ENCODE measurements around the gene KLF17. TPM values are rescaled to one million over a fixed set of nuclear protein-coding genes. Genes with fewer than 3 reads are reported as not detected.

Gene KLF17
- total and polyA plus RNA-seq, 2 of the 8 experiments (the other 6 are each of a cell fraction or from before 2014, with no cell fraction given): not detected

- H4K91ac ChIP-seq (replicated peaks; ENCODE audit: insufficient read length, low read length): no peak overlapping the region
- WGBS, 2 experiments (ENCODE audit: extremely low coverage in 1 of 2, insufficient coverage in 1 of 2, insufficient read length in 1 of 2, insufficient replicate concordance in 2 of 2, low coverage in 1 of 2, low lambda C conversion rate in 2 of 2, missing lambda C conversion rate in 1 of 2): 50% methylated on average over 1 of the region's 2 CpGs; no CpG with 5 or more reads in 1 of the 2 experiments
- no peak overlapping the region for H3K14ac ChIP-seq (ENCODE audit: insufficient read length)
- no peak overlapping the region for H3K18ac ChIP-seq (ENCODE audit: extremely low read depth, low read length)
- H3K27ac ChIP-seq (ENCODE audit: low read depth, low read length): no peak overlapping the region
- no peak overlapping the region for H3K56ac ChIP-seq (replicated peaks; ENCODE audit: insufficient read length, low read depth, low read length)
- no peak overlapping the region for H3K4me2 ChIP-seq (ENCODE audit: insufficient read depth in 1 of 2, low read depth in 2 of 2, low read length in 2 of 2)
- H3K79me2 ChIP-seq (ENCODE audit: control insufficient read depth in 1 of 2, insufficient read depth in 2 of 2, low read length in 2 of 2): no peaks in the 10 kb centered on the region
- no peak overlapping the region for H2AK5ac ChIP-seq (ENCODE audit: low read depth, low read length)
- no peak overlapping the region for H2AFZ ChIP-seq (ENCODE audit: low read length)
- H2BK15ac ChIP-seq (ENCODE audit: low read length): no peak overlapping the region
- no peak overlapping the region for H2BK120ac ChIP-seq (replicated peaks; ENCODE audit: low read depth, low read length)
- H2BK20ac ChIP-seq (ENCODE audit: low read length): no peak overlapping the region
- H3K9ac ChIP-seq (replicated peaks in 1 of 4; ENCODE audit: extremely low read depth in 1 of 4, low read depth in 3 of 4, low read length in 3 of 4): no peak overlapping the region
- H2BK12ac ChIP-seq (ENCODE audit: low read depth, low read length): no peak overlapping the region
- H3K36me3 ChIP-seq (ENCODE audit: control insufficient read depth in 2 of 4, insufficient read depth in 4 of 4, low read length in 3 of 4): no peaks in the 10 kb centered on the region
- POLR2A ChIA-PET (ENCODE audit: partially characterized antibody): interaction anchor here (1.2 kb wide), 1 partner anchor 46 kb away, joined by 3 read pairs; the partner anchor contains the start of gene SLC6A9
- H2BK5ac ChIP-seq (ENCODE audit: low read depth, low read length): no peak overlapping the region
- H3K9me3 ChIP-seq (ENCODE audit: insufficient read depth in 2 of 2, low read depth in 1 of 2, low read length in 1 of 2): no peaks in the 10 kb centered on the region
- H3K23me2 ChIP-seq (ENCODE audit: low read depth, low read length): no peaks in the 10 kb centered on the region
- FAIRE-seq (no peak), DNase-seq (ENCODE audit: low read depth in 1 of 2, low spot score in 2 of 2) (no peak)
- no peaks in the 10 kb centered on the region for H3K27me3 ChIP-seq (replicated peaks in 1 of 4; ENCODE audit: control insufficient read depth in 3 of 4, extremely low read depth in 1 of 4, insufficient read depth in 3 of 4, low read length in 3 of 4)
- H4K8ac ChIP-seq (ENCODE audit: extremely low read depth, insufficient read depth, low read length): no peak overlapping the region
- H4K5ac ChIP-seq (ENCODE audit: insufficient read length, low read depth, low read length): no peak overlapping the region
- CTCF ChIA-PET (ENCODE audit: partially characterized antibody): interaction anchor here (0.7 to 2.0 kb wide), 3 partner anchors 10 to 612 kb away, joined by 3 to 7 read pairs (median 3); no protein-coding TSS in a partner anchor
- H3K23ac ChIP-seq (ENCODE audit: insufficient read length): no peak overlapping the region
- peaks cover 0 to 4% (median 2%) of the 10 kb centered on the region in 4 experiments; a peak in 2 of 7 replicates for H3K4me1 ChIP-seq (replicated peaks in 1 of 4; ENCODE audit: control insufficient read depth in 3 of 4, insufficient read depth in 4 of 4, low read length in 3 of 4)
- no peak overlapping the region for H3K4ac ChIP-seq (replicated peaks; ENCODE audit: insufficient read length, low read depth, low read length)
- H3K4me3 ChIP-seq (ENCODE audit: extremely low read depth in 1 of 4, insufficient read depth in 2 of 4, low read depth in 3 of 4, low read length in 4 of 4): no peak overlapping the region
- H3K79me1 ChIP-seq (ENCODE audit: low read depth, low read length): no peaks in the 10 kb centered on the region
- H4K20me1 ChIP-seq (replicated peaks in 1 of 2; ENCODE audit: control insufficient read depth in 1 of 2, insufficient read depth in 2 of 2, low read length in 2 of 2): no peaks in the 10 kb centered on the region
- TF ChIP-seq EZH2 (IDR thresholded peaks at IDR 0.05; ENCODE audit: low read depth, low read length, severe bottlenecking): no peak
- no peak for TF ChIP-seq EGR1 (IDR thresholded peaks at IDR 0.05; ENCODE audit: borderline replicate concordance, low read depth, low read length)
- no peak for TF ChIP-seq RNF2 (IDR thresholded peaks at IDR 0.05; ENCODE audit: borderline replicate concordance, low read depth, low read length, missing control alignments, poor library complexity, severe bottlenecking)
- TF ChIP-seq EP300 (IDR thresholded peaks at IDR 0.05; ENCODE audit: borderline replicate concordance in 1 of 2, low read depth in 2 of 2, low read length in 2 of 2): no peak
- TF ChIP-seq CBX5 (IDR thresholded peaks at IDR 0.05; ENCODE audit: low read depth, low read length): no peak
- no peak for TF ChIP-seq CEBPB (IDR thresholded peaks at IDR 0.05; ENCODE audit: low read depth, low read length)
- no peak for TF ChIP-seq ATF2 (IDR thresholded peaks at IDR 0.05; ENCODE audit: low read length)
- no peak for TF ChIP-seq SP1 (IDR thresholded peaks at IDR 0.05; ENCODE audit: low read depth, low read length)
- TF ChIP-seq BACH1 (IDR thresholded peaks at IDR 0.05; ENCODE audit: low read length): no peak
- no peak for TF ChIP-seq RAD21 (IDR thresholded peaks at IDR 0.05 in 1 of 2, conservative IDR thresholded peaks at IDR 0.05 in 1 of 2; ENCODE audit: low read depth in 2 of 2, low read length in 2 of 2)
- no peak for TF ChIP-seq FOSL1 (IDR thresholded peaks at IDR 0.05; ENCODE audit: insufficient read depth, low read depth, low read length)
Measured at GRCh38 chr1:44078104-44078503, 40.5 kb upstream of the KLF17 start.

All from H1 (cell line).